NCI-H82 (cell line): Measurements from ENCODE around the gene RNU5B-1.

Source experiments
- DNase-seq: peaks from one replicate; lab custom pipeline; 2025; lab: John Stamatoyannopoulos, UW

The RNU5B-1 gene

GRCh38 chr15:65304381-65305149 is at the start of gene RNU5B-1:
Gene RNU5B-1, plus strand, starts transcription at chr15:65304677.
- peak; percentile 98 for DNase-seq

GRCh38 chr15:65254758-65255157 is 49.7 kb upstream of the RNU5B-1 start:
- DNase-seq, result no peak

GRCh38 chr15:65255486-65256140 is 48.9 kb upstream of the RNU5B-1 start:
- no peak for DNase-seq

GRCh38 chr15:65258375-65259262 is 45.9 kb upstream of the RNU5B-1 start:
- DNase-seq, result no peak

- no peak for DNase-seq
Observed at GRCh38 chr15:65259367-65259797, 45.1 kb upstream of the RNU5B-1 start.

GRCh38 chr15:65260968-65261367 is 43.5 kb upstream of the RNU5B-1 start:
- no peak for DNase-seq

- peak; percentile 33 for DNase-seq
Observed at GRCh38 chr15:65263313-65263712, 41.2 kb upstream of the RNU5B-1 start.

GRCh38 chr15:65264863-65265430 is 39.5 kb upstream of the RNU5B-1 start:
- DNase-seq, result no peak

- no peak for DNase-seq
Observed at GRCh38 chr15:65266469-65266868, 38.0 kb upstream of the RNU5B-1 start.

GRCh38 chr15:65268411-65268810 is 36.1 kb upstream of the RNU5B-1 start:
- no peak for DNase-seq

- peak; percentile 86 for DNase-seq
Observed at GRCh38 chr15:65270811-65271545, 33.5 kb upstream of the RNU5B-1 start.

GRCh38 chr15:65275104-65275727 is 29.3 kb upstream of the RNU5B-1 start:
- no peak for DNase-seq

GRCh38 chr15:65275728-65276126 is 28.8 kb upstream of the RNU5B-1 start:
- peak; percentile 52 for DNase-seq

GRCh38 chr15:65277015-65277414 is 27.5 kb upstream of the RNU5B-1 start:
- DNase-seq, result no peak

GRCh38 chr15:65278480-65278879 is 26.0 kb upstream of the RNU5B-1 start:
- DNase-seq, result no peak

GRCh38 chr15:65285291-65286068 is 19.0 kb upstream of the RNU5B-1 start:
- DNase-seq, result no peak

- DNase-seq, result peak; percentile 66
Observed at GRCh38 chr15:65286069-65286703, 18.3 kb upstream of the RNU5B-1 start.

GRCh38 chr15:65286704-65287519 is 17.6 kb upstream of the RNU5B-1 start, which contains the start of gene PARP16:
Gene PARP16, minus strand, starts transcription at chr15:65286883. Its CDS starts 457 bp downstream, at chr15:65286426.
- DNase-seq, result peak; percentile 96

GRCh38 chr15:65287520-65287855 is 17.0 kb upstream of the RNU5B-1 start:
- peak; percentile 52 for DNase-seq
